Psoas muscle (tissue), 8 donors: ENCODE data around the gene DHRS11. TPM values are rescaled to one million over a fixed set of nuclear protein-coding genes. Genes with fewer than 3 reads are reported as not detected.

Source experiments
- ATAC-seq, 4 donors: fragments of 200-7000 bp; cut with Tn5 transposase; one replicate each; pipeline ENCODE4 v1.9.1; 2020; ENCODE audit warnings: moderate library complexity in 3 of 4, mild to moderate bottlenecking in 2 of 4
- DNase-seq, 2 donors: peaks; one replicate each; pipeline ENCODE4 v3.0.0-alpha.2; 2020
- H3K27ac ChIP-seq: fragments of 200-600 bp; one replicate; pipeline ENCODE4 v1.8.0; 2022
- H3K27me3 ChIP-seq, 3 donors: fragments of 200-600 bp in 1 of 3; one replicate each; pipeline versions ENCODE4 v1.6.1 to v1.8.0; 2013 to 2022; ENCODE audit warnings: low read length in 2 of 3, mild to moderate bottlenecking in 2 of 3, moderate library complexity in 1 of 3; ENCODE audit not compliant: insufficient read depth in 3 of 3
- H3K36me3 ChIP-seq, 2 donors: fragments of 200-600 bp in 1 of 2; one replicate each; pipeline versions ENCODE4 v1.6.1 to v1.8.0; 2013 to 2022; ENCODE audit warnings: low read depth in 1 of 2, mild to moderate bottlenecking in 1 of 2, moderate library complexity in 1 of 2; ENCODE audit not compliant: insufficient read depth in 1 of 2
- H3K4me1 ChIP-seq: fragments of 200-600 bp; one replicate; pipeline ENCODE4 v1.8.0; 2022
- H3K4me3 ChIP-seq: fragments of 200-600 bp; one replicate; pipeline ENCODE4 v1.8.0; 2022; ENCODE audit warnings: mild to moderate bottlenecking
- H3K9me3 ChIP-seq: fragments of 200-600 bp; one replicate; pipeline ENCODE4 v1.8.0; 2022
- WGBS, 3 donors: extraction: QIAGEN DNeasy Blood & Tissue Kit; methylation state at CpG; one replicate each; pipeline versions ENCODE4 v1.1.6 to v1.1.7; 2013; 5-methylcytosine and 5-hydroxymethylcytosine counted together
- intact Hi-C, 2 donors: fragments of 100-400 bp; cut with DNase I; formaldehyde crosslinking; loops; one replicate each; pipeline versions ENCODE4 v1.11.0 to v1.14.2; 2022
- polyA plus RNA-seq, 3 donors: library from polyadenylated mRNA; stranded (reverse); fragments of 200-250 nt; gene quantifications; one replicate each; pipeline ENCODE4 v1.2.3, GENCODE V29; 2013
- total RNA-seq, 4 donors: library from RNA; stranded (reverse); fragmentation: NEBNext Ultra II Directional in 2 of 4; extraction: Animal tissue kit (Norgen Biotek cat#: 25700) in 2 of 4; gene quantifications; one replicate each; pipeline versions ENCODE4 v1.2.1 to v1.2.4, GENCODE V29; 2021 to 2023
- TF ChIP-seq, protein P1 (sequence below): fragments of 200-600 bp; IDR thresholded peaks from one replicate; pipeline ENCODE4 v1.8.0; 2022; ENCODE audit warnings: antibody characterized with exemption
- donor health status: healthy with polysubstance abuse.
- donor health status: DM: no; HTN: no; CAD: no; lungs with moderate emphysema.
- donor health status: Bipolar disorder and iron deficiency.
- donor health status: healthy.
- donor health status: DM: yes; HTN: yes; CAD: no.
- donor health status: DM: no; HTN: no; CAD: no.
- donor health status: DM: no; HTN: no; CAD: no.
- donor health status: DM: yes; HTN: yes; CAD: no.

DHRS11 gene
- total and polyA plus RNA-seq, 7 donors = 9.4 to 20.5 (median 14.5) TPM

DNA sequence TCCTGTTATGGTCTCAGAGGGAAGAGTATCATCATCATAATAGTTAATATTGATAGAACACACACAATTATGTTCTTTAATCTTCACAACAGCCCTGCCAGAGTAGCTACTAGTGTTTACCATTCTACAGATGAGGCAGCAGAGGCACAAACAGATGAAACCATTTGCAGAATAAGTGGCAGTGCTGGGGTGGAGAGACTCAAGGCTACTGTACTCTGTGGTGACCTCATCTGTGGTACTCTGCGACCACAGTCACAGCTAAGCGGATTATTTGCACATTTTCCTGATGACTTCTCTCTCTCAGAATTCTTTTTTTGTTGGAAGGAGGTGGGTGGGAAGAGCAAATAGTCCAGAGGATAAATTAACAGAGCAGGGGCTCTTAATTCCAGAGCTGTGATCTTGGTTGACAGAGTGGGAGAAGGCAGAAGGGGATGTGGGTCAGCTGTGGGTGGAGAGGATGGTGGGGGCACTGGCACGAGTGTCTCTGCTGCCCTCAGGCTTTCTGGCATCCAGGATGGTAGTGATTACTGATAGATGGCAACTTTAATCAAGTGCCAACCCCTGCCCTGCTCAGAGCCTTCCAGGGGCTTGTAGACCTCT lies 51.5 kb downstream of the DHRS11 start:
- no peaks in the 10 kb centered on the region for H3K9me3 ChIP-seq
- no peak for ATAC-seq
- 51 to 62% (median 54%) methylated on average over 3 of the region's 3 CpGs for WGBS, 3 donors
- H3K27ac ChIP-seq = no peak overlapping the region
- intact Hi-C loops = no loop called here
- TF ChIP-seq, protein P1, sequence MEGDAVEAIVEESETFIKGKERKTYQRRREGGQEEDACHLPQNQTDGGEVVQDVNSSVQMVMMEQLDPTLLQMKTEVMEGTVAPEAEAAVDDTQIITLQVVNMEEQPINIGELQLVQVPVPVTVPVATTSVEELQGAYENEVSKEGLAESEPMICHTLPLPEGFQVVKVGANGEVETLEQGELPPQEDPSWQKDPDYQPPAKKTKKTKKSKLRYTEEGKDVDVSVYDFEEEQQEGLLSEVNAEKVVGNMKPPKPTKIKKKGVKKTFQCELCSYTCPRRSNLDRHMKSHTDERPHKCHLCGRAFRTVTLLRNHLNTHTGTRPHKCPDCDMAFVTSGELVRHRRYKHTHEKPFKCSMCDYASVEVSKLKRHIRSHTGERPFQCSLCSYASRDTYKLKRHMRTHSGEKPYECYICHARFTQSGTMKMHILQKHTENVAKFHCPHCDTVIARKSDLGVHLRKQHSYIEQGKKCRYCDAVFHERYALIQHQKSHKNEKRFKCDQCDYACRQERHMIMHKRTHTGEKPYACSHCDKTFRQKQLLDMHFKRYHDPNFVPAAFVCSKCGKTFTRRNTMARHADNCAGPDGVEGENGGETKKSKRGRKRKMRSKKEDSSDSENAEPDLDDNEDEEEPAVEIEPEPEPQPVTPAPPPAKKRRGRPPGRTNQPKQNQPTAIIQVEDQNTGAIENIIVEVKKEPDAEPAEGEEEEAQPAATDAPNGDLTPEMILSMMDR = no peak
- no peaks in the 10 kb centered on the region for H3K36me3 ChIP-seq
- DNase-seq = no peak
- H3K4me3 ChIP-seq = no peak overlapping the region
- peaks cover 0 to 81% (median 21%) of the 10 kb centered on the region in 3 donors for H3K27me3 ChIP-seq
- peaks cover 11% of the 10 kb centered on the region for H3K4me1 ChIP-seq

DNA sequence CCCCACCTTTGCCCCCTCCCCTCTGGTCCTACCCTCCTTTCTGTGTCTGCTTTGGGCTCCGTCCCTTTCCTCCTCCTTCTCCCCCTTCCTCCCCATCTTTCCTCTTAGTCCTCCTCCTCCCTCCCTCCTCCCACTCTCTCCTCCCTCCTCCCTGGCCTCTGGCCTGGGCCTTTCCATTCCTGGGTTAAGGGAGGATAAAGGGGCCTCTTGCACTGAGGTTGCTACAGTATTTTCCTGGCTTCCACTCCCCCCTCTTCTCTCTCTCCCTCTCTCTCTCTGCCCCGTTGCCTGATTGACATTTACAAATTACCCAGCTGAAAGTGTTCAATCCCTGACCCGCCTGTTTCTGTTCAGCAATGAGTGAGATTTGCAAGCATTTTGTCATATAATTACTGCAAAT lies 53.7 kb downstream of the DHRS11 start:
- ATAC-seq = no peak
- TF ChIP-seq, protein P1 = no peak
- whole genome bisulfite sequencing, 3 donors = 54 to 61% (median 61%) methylated on average over 3 of the region's 3 CpGs
- H3K27ac ChIP-seq = no peak overlapping the region
- no peak for DNase-seq
- H3K36me3 ChIP-seq = no peaks in the 10 kb centered on the region
- H3K4me1 ChIP-seq = peaks cover 11% of the 10 kb centered on the region
- intact Hi-C loops = no loop called here
- H3K27me3 ChIP-seq = peaks cover 0 to 62% (median 18%) of the 10 kb centered on the region in 3 donors
- no peak overlapping the region for H3K4me3 ChIP-seq
- H3K9me3 ChIP-seq = no peaks in the 10 kb centered on the region

DNA sequence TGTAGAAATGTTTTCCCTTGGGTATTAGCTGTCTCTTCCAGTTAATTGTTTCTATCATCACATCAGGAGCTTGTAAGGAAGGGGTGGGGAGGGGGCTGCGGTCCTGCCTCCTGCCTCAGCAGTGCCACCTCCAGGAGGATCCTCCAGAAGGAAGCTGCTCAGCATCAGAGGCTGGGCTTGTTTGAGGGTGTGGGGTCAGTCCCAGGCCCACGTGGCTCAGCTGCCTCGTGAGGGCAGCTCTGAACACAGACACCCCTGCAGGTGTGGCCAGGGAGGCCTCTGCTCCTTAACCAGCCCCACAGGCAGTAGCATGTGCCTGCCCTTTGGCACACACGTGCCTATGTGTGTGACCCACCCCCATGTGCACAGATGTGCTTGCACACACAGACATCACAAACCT lies 56.0 kb downstream of the DHRS11 start:
- WGBS, 3 donors = 20 to 34% (median 29%) methylated on average over 4 of the region's 4 CpGs
- intact Hi-C loops = no loop called here

DNA sequence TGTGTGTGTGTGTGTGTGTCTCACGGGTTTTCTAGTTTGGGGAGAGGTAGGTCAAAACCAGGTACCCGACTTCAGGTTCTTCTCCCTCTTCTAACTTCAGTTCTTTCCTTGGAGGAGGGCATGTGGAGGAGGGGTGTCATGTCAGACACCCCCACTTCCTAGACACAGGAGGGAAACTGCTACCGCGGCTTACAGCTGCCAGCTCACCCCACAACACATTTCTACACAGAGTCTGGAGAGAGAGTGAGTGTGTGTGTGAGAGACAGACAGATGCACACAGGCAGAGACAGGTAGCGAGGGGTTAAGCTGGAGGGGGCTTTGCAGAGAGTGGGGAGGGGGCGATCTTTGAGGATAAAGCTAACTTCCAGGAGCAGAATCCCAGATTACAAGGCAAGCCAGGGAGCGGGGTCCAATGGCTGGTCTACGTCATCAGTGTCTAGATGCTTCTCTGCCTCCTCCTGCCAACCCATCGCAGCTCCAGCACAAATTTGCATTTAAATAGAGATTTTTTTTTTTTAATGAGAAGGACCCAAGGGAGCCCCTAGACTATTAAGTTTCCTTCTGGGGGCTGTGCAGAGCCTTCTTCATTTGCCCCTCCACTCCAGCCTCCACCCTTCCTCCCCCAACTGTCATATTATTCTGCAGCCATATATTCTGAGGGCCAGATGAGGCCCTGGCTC lies 58.6 kb downstream of the DHRS11 start:
- Histone ChIP-seq H3K4me3 (no peak overlapping the region), H3K36me3 (no peaks in the 10 kb centered on the region), H3K27ac (no peak overlapping the region), H3K4me1 (no peaks in the 10 kb centered on the region), H3K27me3 (peaks cover 0 to 32% (median 10%) of the 10 kb centered on the region in 3 donors), H3K9me3 (no peaks in the 10 kb centered on the region)
- intact Hi-C loops = no loop called here
- 26 to 28% (median 27%) methylated on average over 9 of the region's 9 CpGs for WGBS, 3 donors
- no peak for ATAC-seq
- TF ChIP-seq, protein P1 = no peak
- DNase-seq = no peak

More for the DNA sequence above, 56.0 kb downstream of the DHRS11 start:
- Histone ChIP-seq H3K4me3 (no peak overlapping the region), H3K9me3 (no peaks in the 10 kb centered on the region), H3K27me3 (peaks cover 0 to 46% (median 8%) of the 10 kb centered on the region in 3 donors), H3K4me1 (no peaks in the 10 kb centered on the region), H3K27ac (no peak overlapping the region), H3K36me3 (no peaks in the 10 kb centered on the region)
- TF ChIP-seq, protein P1 = no peak
- ATAC-seq (no peak), DNase-seq (no peak)

Other genes with a start within 250 kb of the DHRS11 start
- not detected for gene TBC1D3H, start 203.4 kb upstream of the DHRS11 start, total RNA-seq
- gene TBC1D3H, start 203.4 kb upstream of the DHRS11 start, polyA plus RNA-seq = not detected
- 10 to 100 TPM; 22.7 to 32.3 (median 31.1) TPM for gene ZNHIT3, start 105.2 kb upstream of the DHRS11 start, total RNA-seq
- gene ZNHIT3, start 105.2 kb upstream of the DHRS11 start, polyA plus RNA-seq = 10 to 100 TPM; 45.2 to 80.2 (median 58.5) TPM
- gene MYO19, start 57.0 kb upstream of the DHRS11 start, total RNA-seq = 10 to 100 TPM; 10.1 to 19.2 (median 13.7) TPM
- gene MYO19, start 57.0 kb upstream of the DHRS11 start, polyA plus RNA-seq = 10 to 100 TPM; 13.9 to 28.7 (median 15.2) TPM
- gene PIGW, start 56.9 kb upstream of the DHRS11 start, total RNA-seq = 10 to 100 TPM in 3 of 4 donors, 1 to 10 TPM in 1; 6.2 to 14.9 (median 10.6) TPM
- gene PIGW, start 56.9 kb upstream of the DHRS11 start, polyA plus RNA-seq = 10 to 100 TPM in 2 of 3 donors, 1 to 10 TPM in 1; 5.5 to 18.0 (median 16.8) TPM
- 10 to 100 TPM; 35.6 to 54.4 (median 39.7) TPM for gene GGNBP2, start 47.0 kb upstream of the DHRS11 start, total RNA-seq
- 10 to 100 TPM; 29.2 to 44.6 (median 40.0) TPM for gene GGNBP2, start 47.0 kb upstream of the DHRS11 start, polyA plus RNA-seq
- gene MRM1, start 9.7 kb downstream of the DHRS11 start, total RNA-seq = 10 to 100 TPM in 1 of 4 donors, 1 to 10 TPM in 3; 8.7 to 12.1 (median 8.9) TPM
- gene MRM1, start 9.7 kb downstream of the DHRS11 start, polyA plus RNA-seq = 10 to 100 TPM; 11.1 to 30.6 (median 18.3) TPM